Cerebellar cortex (tissue), 1 donor: ENCODE data around the gene CNOT1.
A peak's percentile ranks its signal among the peaks of the same experiment; 100 is the strongest.

ENCODE experiments used
- DNase-seq: peaks from one replicate; pipeline ENCODE4 v3.0.0-alpha.2; 2015; ENCODE audit warnings: low spot score

CNOT1 gene

DNA sequence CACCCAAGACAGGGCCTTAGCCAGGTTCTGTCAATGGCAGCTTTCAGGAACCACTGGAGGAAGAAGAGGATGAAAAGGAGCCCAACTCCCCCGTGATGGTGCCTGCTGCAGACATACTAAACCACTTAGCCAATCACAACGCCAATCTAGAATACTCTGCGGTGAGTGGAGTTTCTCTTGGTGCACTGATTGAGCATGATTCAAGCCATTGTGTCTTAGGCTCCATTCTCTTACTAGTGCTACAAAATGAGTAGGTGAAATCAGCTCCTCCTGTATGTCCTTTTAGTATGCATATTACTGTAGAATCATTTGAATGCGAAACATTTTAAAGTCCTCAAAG is 112.9 kb downstream of the CNOT1 start:
- DNase-seq = no peak

- DNase-seq = peak; percentile 32
These were observed 113.5 kb downstream of the CNOT1 start for GRCh38 chr16:58515871-58516767.

DNA sequence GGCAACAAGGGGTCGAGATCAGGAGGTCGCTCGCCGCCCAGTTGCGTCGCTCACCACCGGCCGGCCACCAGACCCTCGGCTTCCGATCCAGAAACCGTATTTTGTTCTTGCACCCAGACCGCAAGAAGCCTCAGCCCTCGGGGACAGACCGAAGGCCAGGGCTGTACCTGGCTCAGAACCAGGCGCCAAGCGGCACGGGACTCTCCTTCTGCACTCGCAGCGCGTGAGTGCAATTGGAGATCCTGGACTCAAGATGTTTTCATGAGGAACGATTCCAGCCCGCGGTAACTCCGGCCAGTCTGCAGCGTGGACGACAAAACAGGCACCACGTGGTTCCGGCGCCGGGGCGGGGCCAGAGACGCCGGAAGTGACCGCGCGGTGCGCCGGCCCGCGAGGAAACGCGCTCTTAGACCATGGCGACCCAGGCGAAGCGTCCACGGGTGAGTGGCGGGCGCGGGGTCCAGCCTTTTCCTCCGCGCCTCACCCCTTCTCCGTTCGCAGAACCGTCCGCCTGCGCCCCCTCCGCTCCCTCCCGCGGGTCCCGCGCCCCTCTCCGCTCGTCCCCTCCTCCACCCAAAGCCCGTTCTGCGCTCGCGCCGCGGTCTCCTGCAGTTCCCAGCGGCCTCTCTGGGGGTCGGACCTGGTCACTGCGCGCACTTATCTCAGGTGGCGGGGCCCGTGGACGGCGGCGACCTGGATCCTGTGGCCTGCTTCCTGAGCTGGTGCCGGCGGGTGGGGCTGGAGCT is 114.3 kb downstream of the CNOT1 start, which contains the start of gene SETD6:
Gene SETD6 (plus strand): TSS at position 393 of the 746 bp plus-strand sequence. CDS start 21 bp downstream, at position 414.
- DNase-seq = peak; percentile 89

GRCh38 chr16:58513874-58514273 is 115.8 kb downstream of the CNOT1 start:
- no peak for DNase-seq

DNA sequence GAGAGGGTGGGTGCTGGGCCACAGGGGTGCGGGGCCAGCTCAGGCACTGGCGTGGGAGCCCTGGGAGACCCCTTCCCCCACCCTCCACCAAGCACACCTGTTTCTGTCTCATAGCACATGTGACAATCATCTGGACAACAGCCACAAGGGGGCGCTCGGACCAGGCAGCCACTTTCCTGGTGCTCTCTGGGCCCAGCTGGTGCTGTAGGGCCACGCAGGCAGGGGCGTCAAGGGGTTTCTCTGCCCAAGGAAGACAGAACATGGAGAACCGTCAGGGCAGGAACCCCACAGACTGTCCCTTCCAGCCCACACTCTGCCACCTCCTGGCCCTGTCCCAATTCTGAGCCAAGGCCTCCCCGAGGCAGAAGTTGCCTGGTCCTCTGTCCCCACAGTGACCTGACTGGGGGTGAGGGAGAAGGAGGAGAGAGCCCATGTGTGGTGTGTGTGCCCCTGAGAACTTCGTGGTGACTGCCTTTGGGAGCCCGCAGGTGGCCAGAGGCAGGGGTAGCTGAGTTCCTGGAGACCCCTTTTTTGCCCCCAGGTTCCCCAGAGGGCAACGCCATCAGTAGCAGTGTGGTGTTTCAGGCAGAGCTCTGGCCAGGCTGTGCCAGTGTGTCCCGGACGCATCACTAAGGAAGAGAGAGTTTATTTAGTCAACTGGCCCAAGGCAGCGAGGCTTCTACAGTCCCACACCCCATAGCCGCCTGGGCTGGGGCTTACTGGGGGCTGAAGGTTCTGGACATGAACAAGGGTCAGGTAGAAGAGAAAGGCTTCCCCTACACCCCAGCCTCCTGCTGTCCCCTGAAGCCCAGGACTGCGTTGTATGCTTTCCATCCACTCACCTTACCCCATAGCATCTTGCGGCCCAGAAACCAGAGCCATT is 117.5 kb downstream of the CNOT1 start:
- DNase-seq = peak; percentile 68

DNA sequence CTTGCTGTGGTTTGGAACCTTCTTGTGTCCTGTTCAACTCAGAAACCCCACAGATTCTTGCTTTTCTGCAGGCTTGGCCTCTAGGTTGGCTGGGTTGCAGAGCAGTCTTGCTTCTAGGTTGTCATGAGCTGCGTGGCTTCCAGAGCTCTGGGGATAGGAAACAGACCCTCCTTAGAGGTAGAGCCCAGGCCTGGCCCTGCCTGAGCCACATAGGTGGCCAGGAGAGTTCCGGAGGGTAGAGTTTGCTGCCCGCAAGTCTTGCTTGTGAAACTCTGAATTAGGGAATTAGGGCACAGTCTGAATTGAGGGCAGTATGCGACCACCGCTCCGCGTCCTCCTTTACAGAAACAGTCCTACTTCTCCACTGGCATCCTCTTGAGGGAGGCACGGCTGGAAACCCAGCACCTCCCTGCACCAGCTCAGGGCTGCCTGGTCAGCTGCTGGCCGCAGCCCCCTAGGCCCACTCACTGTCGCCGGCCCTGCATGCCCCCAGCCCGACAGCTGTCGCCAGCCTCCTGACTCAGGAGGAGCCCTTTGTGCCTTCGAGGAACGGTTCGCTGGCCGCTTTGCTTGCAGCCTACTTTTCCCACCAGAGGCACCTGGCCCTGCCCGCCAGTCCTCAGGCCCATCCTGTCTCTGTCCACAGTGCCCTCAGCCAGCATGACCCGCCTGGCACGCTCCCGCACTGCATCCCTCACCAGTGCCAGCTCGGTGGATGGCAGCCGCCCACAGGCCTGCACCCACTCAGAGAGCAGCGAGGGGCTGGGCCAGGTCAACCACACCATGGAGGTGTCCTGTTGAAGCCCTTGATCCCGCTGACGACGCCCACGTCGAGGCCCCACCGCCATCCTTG is 118.6 kb downstream of the CNOT1 start:
- DNase-seq = no peak

GRCh38 chr16:58510097-58510775 is 119.4 kb downstream of the CNOT1 start:
- no peak for DNase-seq

DNA sequence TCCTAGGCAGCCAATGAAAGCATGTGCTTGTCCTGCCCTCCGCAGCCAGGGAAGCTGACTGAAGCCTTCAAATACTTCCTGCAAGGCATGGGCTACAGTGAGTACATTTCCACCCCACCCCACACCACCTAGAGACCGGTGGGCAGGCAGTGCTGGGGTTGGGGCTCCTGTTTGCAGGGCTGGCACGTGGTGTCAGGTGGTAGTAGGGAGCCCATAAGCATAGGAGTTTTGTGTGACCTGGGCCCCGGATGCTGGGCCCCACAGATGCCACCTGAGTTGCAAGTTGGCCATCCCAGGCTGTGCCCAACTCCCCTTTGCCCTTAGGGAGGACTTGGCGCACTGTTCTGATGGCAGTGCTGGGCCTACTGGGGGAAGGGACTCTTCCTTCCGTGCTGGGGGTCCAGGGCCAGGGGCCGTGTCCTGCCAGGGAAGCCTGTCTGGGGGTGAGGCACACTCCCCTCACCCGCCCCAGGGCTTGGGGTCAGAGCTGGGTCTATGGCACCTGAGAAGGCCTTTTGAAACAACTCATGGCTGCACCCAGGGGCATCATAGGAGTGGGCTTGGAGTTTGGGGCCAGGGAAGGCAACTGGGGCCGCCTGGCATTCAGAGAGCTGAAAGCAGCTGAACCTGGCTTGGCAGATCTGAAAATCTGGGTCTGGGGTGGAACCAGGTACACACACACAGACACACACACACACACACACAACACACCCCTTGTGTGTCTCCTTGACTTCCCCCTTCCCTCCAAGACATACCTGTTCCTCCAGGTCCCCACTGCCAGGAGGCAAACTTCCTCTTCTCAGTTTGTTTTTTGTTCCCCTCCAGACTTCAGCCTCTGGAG is 120.2 kb downstream of the CNOT1 start:
- DNase-seq = no peak

DNA sequence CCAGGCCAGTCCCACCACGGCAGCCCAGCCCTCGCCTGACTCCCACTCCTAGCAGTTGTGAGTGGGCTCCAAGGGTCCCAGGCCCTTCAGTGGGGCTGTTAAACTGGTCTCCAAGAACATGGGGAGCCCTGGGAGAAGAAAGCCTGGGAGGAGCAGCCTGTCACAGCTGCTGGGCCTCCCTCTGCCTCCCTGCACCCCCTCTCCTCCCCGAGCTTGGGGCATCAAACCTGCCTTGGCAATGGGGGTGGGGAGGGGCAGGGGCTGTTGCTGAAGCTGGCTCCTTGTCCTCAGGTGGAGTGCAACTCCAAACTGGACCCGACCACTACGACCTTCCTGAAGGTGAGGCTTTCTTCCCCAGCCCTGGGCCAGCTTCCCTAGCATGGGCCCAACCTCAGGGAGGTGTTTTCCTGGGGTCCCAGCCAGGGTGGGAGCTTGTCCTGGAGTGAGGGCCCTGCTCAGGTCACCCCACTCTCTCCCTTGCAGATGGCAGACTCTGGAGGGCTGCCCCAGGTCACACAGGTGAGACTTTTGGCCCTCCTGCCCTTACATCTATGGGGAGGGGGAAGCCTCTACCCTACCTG is 120.9 kb downstream of the CNOT1 start:
- no peak for DNase-seq

GRCh38 chr16:58507963-58508670 is 121.5 kb downstream of the CNOT1 start:
- DNase-seq = no peak

- DNase-seq = no peak
These were observed 122.2 kb downstream of the CNOT1 start for GRCh38 chr16:58507195-58507962.

- DNase-seq = no peak
These were observed 123.1 kb downstream of the CNOT1 start for GRCh38 chr16:58506241-58507194.

- no peak for DNase-seq
These were observed 125.5 kb downstream of the CNOT1 start for GRCh38 chr16:58503863-58504688.

GRCh38 chr16:58503166-58503862 is 126.3 kb downstream of the CNOT1 start:
- no peak for DNase-seq
